Smooth muscle cell (in vitro differentiated cells): Measurements from ENCODE around the gene POLA1. TPM values are rescaled to one million over a fixed set of nuclear protein-coding genes. Genes with fewer than 3 reads are reported as not detected.

Experiments used
- DNase-seq: peaks from one replicate; lab custom pipeline; 2025; ENCODE audit not compliant: unreplicated experiment; lab: John Stamatoyannopoulos, UW
- H2AFZ ChIP-seq: fragments of 200-600 bp; sonication (generic); 2 replicates; pipeline ENCODE4 v1.6.0; 2016; ENCODE audit warnings: antibody characterized with exemption, low read depth, mild to moderate bottlenecking
- H3F3A ChIP-seq: fragments of 200-600 bp; sonication (generic); 2 replicates; pipeline ENCODE4 v1.6.0; 2017; ENCODE audit warnings: antibody characterized with exemption, low read depth
- H3K27ac ChIP-seq: fragments of 200-600 bp; sonication (generic); 2 replicates; pipeline ENCODE4 v1.5.1; 2016; ENCODE audit warnings: low read depth, mild to moderate bottlenecking
- H3K27me3 ChIP-seq: fragments of 200-600 bp; sonication (generic); 2 replicates; pipeline ENCODE4 v1.6.1; 2016; ENCODE audit warnings: low read depth, mild to moderate bottlenecking
- H3K36me3 ChIP-seq: fragments of 200-600 bp; sonication (generic); 2 replicates; pipeline ENCODE4 v1.5.1; 2016; ENCODE audit warnings: low read depth
- H3K4me1 ChIP-seq: fragments of 200-600 bp; sonication (generic); 2 replicates; pipeline ENCODE4 v1.5.1; 2016; ENCODE audit warnings: low read depth
- H3K4me2 ChIP-seq: fragments of 200-600 bp; sonication (generic); 2 replicates; pipeline ENCODE4 v1.6.0; 2016; ENCODE audit warnings: mild to moderate bottlenecking
- H3K4me3 ChIP-seq: fragments of 200-600 bp; sonication (generic); 2 replicates; pipeline ENCODE4 v1.5.1; 2016; ENCODE audit warnings: mild to moderate bottlenecking
- H3K79me2 ChIP-seq: fragments of 200-600 bp; sonication (generic); 2 replicates; pipeline ENCODE4 v1.6.0; 2016; ENCODE audit warnings: low read depth, mild to moderate bottlenecking
- H3K9ac ChIP-seq: fragments of 200-600 bp; sonication (generic); 2 replicates; pipeline ENCODE4 v1.6.0; 2016; ENCODE audit warnings: low read depth
- H3K9me3 ChIP-seq: fragments of 200-600 bp; sonication (generic); replicated peaks from 2 replicates; pipeline ENCODE4 v1.5.1; 2016; ENCODE audit warnings: low read depth
- H4K20me1 ChIP-seq: fragments of 200-600 bp; sonication (generic); 2 replicates; pipeline ENCODE4 v1.6.0; 2016; ENCODE audit warnings: low read depth
- CTCF ChIP-seq: fragments of 200-600 bp; sonication (generic); IDR thresholded peaks from 2 replicates; pipeline ENCODE4 v1.5.1; 2017; ENCODE audit warnings: borderline replicate concordance, mild to moderate bottlenecking, antibody characterized with exemption; ENCODE audit not compliant: insufficient read depth, poor library complexity, severe bottlenecking
- WGBS: methylation state at CpG from one replicate; pipeline ENCODE4 v1.1.7; 2016; ENCODE audit warnings: low lambda C conversion rate; 5-methylcytosine and 5-hydroxymethylcytosine counted together
- polyA plus RNA-seq: library from polyadenylated mRNA; unstranded; fragments of >200 nt; fragmentation: Nextera tagmentation; extraction: Ambion mirVana; gene quantifications from 2 replicates; pipeline ENCODE4 v1.2.1, GENCODE V29; 2016
- total RNA-seq: library from RNA; depleted of rRNA; stranded (reverse); fragments of >200 nt; gene quantifications from 2 replicates; pipeline ENCODE4 v1.2.3, GENCODE V29; 2014

Gene POLA1
- total and polyA plus RNA-seq, 2 experiments from 2014 or later: 5.4 to 11.7 TPM

- no peak overlapping the region for H3K27ac ChIP-seq
- peaks cover 97% of the 10 kb centered on the region for H3K27me3 ChIP-seq
- peaks cover 36% of the 10 kb centered on the region for H3K4me1 ChIP-seq
- no peaks in the 10 kb centered on the region for H3K9me3 ChIP-seq
- no peak for DNase-seq
- peak overlapping the region; percentile 27 for H3K4me3 ChIP-seq
- no peak overlapping the region for H3K9ac ChIP-seq
- H2AFZ ChIP-seq: peak overlapping the region; percentile 66
- H3K4me2 ChIP-seq: peak overlapping the region; percentile 85
- 6% methylated on average over 17 of the region's 17 CpGs for WGBS
- no peaks in the 10 kb centered on the region for H3F3A ChIP-seq
- H4K20me1 ChIP-seq: no peaks in the 10 kb centered on the region
- H3K36me3 ChIP-seq: no peaks in the 10 kb centered on the region
- TF ChIP-seq CTCF: no peak
- no peaks in the 10 kb centered on the region for H3K79me2 ChIP-seq
These were observed 323.4 kb downstream of the POLA1 start for GRCh38 chrX:25016938-25017598.

- Histone ChIP-seq H3F3A (no peaks in the 10 kb centered on the region), H3K4me2 (peak overlapping the region; percentile 85), H2AFZ (peak overlapping the region; percentile 66), H4K20me1 (no peaks in the 10 kb centered on the region), H3K4me3 (peak overlapping the region; percentile 27), H3K27me3 (peaks cover 97% of the 10 kb centered on the region), H3K27ac (no peak overlapping the region), H3K9ac (no peak overlapping the region), H3K79me2 (no peaks in the 10 kb centered on the region), H3K9me3 (no peaks in the 10 kb centered on the region), H3K36me3 (no peaks in the 10 kb centered on the region), H3K4me1 (peaks cover 35% of the 10 kb centered on the region)
- TF ChIP-seq CTCF: no peak
- no peak for DNase-seq
- WGBS: 1% methylated on average over 32 of the region's 32 CpGs
These were observed 324.0 kb downstream of the POLA1 start for GRCh38 chrX:25017667-25018247.

GRCh38 chrX:25018682-25019081 is 325.0 kb downstream of the POLA1 start:
- Histone ChIP-seq H3K27me3 (peaks cover 100% of the 10 kb centered on the region), H3K4me3 (no peak overlapping the region)
- 8% methylated on average over 3 of the region's 3 CpGs for WGBS

More at GRCh38 chrX:25018682-25019081, 325.0 kb downstream of the POLA1 start:
- no peak for DNase-seq
- no peaks in the 10 kb centered on the region for H4K20me1 ChIP-seq
- H3K4me1 ChIP-seq: peaks cover 33% of the 10 kb centered on the region
- no peak overlapping the region for H3K27ac ChIP-seq
- no peak for TF ChIP-seq CTCF
- H3F3A ChIP-seq: no peaks in the 10 kb centered on the region
- no peak overlapping the region for H3K9ac ChIP-seq
- H3K4me2 ChIP-seq: no peak overlapping the region
- H3K79me2 ChIP-seq: no peaks in the 10 kb centered on the region
- no peaks in the 10 kb centered on the region for H3K9me3 ChIP-seq
- H3K36me3 ChIP-seq: no peaks in the 10 kb centered on the region
- H2AFZ ChIP-seq: no peak overlapping the region
